HG03108 (cell line): ENCODE results near the gene C16orf78.

Experiments
- ATAC-seq: cut with Tn5 transposase; IDR thresholded peaks from one replicate; pipeline ENCODE4 v1.9.1; 2021; ENCODE audit warnings: moderate library complexity; ENCODE audit not compliant: unreplicated experiment

Gene C16orf78

DNA sequence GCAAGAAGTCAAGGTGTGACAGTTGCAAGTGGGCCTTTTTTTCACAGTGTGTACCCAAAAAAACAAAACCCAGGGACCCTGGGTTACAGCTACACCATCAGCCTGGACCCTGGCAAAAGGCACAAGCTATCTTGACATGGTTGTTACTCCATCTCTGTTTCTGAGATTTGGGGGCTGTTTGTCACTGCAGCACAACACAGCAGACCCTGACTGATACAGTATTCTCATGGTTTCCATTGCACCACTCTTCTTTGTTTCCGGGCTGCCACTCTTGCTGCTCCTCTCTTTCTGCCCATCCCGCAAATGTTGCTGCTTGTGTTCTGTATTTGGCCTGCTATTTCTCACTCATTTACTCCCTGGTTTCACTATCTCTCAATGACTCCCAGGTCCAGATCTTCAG is 55.2 kb downstream of the C16orf78 start:
- ATAC-seq: no peak

DNA sequence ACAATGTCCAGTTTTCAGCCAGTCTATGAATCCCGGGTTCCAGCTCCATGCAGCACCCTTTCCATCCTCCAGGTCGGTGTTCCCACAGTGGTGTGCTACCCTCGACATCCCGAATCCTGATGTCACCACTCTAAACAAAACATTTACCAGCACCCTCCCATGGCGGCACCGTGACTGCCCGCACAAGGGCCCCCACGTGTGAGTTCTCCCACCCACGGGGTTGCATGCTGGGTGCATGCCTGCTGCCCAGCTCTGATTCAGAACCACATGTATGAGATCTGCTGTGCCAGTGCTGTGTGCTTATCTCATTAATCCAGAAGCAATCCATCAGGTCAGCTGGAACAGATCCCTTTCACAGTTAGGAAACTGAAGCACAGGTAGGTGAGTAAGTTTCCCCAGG is 57.4 kb downstream of the C16orf78 start:
- ATAC-seq: no peak

DNA sequence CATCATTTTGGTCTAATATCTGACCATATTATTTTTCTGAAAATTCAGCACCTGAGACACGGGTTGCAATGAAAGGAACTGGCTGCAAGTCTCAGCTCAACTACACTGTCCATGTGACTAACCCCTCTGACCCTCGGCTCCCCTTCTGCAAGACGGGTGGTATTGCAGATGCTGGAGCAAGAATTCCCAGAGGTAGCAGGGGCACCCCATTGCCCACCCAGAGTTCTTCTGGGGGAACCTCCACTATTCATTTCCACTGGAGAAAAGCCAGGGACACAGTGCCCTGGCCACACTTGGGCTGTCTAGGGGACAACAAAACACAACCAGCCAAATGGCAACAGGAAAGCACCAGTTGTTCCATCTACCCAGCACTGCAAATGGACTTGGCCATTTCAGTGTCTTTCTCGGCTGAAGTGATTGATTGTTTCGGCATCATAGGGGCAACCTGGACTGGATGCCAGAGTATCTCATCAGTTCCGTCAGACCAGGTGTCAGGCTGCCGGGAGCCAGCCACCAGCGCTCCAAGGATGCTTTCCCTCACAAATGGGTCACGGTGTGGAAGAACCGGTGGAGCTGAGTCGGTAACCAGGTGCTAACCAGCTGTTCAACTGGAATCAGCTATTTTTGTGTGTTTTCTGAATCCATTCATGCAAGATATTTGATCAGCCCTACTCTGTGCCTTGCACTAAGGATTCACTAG is 58.1 kb downstream of the C16orf78 start:
- no peak for ATAC-seq

DNA sequence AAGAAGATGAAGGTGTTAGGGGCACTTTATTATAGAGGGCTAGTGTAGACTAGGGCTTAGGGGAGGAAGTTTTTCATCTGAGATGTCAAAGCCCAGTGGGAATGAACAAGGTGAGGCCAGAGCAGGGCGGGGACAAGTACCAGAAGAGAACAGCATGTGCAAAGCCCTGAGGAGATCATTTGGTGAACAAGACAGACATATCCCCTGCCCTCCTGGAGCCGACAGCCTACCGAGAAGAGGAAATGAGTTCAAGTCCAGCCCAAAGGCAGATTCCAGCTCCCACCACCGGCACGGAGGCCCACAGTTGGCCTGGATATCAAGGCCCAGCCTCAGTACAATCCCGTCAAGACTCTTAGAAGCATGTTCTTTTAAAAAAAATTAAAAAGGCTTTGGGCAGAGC is 61.1 kb downstream of the C16orf78 start:
- no peak for ATAC-seq

DNA sequence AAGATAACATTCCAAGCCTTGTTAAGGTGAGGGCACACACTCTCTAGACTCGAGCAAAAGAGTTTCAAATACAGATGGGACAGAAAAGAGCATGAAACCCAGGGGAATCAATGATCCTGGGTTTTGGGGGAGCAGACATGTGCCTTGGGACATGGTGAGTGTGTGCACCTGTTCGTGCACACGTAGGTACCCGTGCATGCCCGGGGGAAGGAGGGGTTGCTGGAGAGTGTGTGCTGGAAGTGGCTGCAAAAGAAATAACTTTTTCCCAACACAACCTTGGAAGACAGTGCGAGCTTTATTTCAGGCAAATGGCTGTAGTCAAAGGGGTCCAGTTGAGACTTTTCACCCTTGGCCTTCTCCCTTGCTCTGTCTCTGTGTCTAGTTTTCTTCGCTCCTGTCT is 62.6 kb downstream of the C16orf78 start:
- no peak for ATAC-seq

DNA sequence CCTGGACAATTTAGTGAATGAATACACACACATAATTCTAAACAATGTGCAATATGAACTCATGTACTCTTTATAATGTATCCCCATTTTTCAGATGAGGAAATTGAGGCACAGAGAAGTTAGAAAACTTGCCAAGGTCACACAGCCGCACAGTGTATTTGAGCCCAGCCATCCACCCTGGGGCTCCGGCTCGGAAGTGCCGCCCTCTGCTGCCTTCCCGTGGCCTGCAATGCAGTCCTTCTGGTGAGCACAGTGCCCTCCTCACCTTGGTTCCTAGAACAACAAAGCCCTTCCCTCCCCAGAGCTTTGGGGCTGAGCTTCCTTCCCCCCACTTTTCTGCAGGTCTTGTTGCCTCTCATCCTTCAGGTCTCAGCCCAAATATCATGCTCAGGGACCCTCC is 63.7 kb downstream of the C16orf78 start:
- no peak for ATAC-seq

DNA sequence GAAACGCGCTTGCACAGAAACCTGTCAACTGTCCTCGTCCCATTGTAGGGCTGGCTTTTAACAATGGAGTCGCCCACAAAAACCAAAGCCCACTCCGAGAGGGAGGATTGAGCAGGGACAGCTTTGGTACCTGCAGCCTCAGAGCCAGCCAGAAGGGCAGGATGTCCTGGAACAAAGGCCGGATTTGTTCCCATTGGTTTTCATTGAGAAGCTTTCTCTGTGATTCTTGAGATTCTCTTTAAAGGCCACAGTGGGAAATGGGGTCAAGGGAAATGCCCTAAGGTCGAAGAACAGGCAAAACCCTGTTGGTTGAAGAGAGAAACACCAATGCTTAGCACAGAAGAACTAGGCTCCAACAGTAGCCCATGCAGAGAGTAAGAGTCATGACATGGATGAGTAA is 65.4 kb downstream of the C16orf78 start:
- no peak for ATAC-seq

DNA sequence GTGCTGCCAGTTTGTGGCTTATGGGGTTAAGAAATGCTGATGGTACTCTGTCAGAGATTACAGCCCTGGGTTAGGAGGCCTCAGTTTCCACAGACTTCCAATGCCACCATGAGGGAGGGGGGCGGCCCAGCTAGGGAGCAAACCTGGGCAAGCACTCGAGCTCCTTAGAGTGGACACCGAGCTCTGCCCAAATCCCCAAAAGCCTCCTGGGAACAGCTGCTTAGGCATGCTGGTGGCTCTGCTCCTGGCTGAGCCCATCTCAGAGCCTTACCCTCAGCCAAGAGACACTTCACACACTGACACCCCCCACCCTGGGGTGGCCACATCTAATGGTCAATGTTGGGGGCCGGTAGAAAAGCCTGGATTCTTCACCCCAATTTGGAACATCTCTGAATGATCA is 66.1 kb downstream of the C16orf78 start:
- no peak for ATAC-seq

DNA sequence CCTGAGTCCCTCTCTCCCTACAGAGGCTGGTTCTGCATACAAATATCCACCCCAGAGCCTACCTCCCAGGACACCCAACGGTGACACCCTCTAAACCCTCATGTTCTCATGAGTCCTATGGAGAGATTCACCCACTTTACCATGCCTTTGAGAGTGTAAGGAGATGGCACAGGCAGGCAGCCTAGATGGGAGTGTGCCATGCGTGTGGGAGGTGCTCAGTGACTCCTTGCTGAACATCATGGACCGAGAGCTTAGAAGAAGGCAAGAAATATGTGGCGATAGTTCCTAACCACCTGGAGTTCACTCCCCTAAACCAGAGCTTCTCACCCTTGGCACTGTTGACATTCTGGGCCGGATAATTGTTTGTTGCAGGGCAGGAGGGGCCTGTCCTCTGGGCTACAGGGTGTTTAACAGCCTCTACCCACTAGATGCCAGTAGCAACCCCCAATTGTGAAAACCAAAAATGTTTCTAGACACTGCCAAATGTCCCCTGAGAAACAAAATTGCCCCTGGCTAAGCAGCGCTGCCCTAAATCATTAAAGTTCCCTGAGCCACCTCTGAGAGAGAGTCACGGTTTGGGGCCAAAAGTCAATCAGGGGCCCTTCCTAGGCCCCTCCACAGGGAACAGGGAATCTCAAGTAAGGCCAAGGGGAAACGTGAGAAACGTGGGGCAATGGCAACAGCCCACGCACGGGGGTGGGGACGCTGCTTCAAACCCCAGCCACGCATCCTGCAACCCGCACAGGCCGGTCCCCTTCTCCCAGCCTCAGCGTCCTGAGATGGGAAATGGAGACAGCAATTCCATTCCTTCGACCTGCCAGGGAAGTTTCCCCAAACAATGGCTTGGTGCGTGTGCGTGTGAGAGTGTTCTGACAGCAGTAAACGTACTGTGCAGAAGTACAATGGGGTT is 66.8 kb downstream of the C16orf78 start:
- ATAC-seq: no peak

DNA sequence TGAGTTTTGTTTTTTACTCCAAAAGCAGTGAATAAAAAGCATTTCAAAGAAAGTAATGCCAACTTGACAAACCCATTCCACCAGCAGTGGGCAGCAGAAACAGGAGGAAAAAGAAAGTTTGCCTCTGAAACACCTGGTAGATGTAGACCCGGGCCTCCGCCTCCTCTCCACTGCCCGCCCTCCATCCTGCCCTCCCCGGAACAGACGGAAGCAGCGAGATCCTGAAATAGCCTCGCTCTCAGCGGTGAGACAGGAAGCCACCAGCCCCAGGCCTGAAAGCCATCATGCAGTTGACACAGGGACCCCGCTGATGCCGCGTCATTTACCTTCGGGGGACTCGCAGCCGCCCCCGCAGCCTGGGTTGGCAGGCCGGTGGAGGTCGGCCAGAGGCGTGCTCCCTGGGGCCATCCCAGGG is 67.8 kb downstream of the C16orf78 start:
- peak; percentile 98 for ATAC-seq

DNA sequence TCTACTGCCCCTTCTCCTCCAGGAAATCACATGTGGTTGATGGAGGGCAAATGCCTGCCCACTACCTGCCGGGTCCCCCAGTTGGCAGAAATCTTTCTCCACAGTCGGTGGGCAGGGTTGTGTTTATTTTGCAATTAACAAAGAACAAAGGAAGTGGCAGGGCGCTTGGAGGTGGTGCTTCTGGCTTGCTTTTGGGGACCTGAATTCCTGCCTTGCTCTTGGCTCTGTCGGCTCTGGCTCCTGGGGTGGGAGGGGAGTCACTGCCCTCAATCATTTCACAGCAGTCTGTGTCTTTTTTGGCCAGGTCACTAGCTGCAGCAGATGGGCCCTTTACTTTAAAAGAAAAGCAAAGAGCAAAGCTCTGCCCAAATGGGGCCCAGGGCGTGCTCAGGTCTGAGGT is 69.2 kb downstream of the C16orf78 start:
- ATAC-seq: no peak

DNA sequence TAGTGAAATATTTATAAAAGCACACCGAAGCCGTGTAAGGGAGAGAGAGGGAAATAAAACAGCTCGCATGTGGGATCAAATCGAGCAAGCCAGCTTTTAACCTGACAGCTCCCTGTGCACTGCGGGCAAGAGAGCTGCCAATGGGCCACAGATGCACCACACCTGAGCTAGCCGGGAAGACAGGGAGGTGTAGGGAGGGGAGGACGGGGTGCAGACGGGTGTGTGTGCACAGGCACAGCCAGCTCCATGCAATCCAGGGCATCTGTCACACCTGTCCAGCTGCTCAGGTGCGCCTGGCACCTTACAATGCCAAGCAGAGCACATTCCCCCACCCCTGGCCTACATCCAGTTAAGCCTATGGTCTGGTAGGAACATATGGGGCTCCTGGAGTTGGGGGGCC is 70.0 kb downstream of the C16orf78 start:
- ATAC-seq: no peak

DNA sequence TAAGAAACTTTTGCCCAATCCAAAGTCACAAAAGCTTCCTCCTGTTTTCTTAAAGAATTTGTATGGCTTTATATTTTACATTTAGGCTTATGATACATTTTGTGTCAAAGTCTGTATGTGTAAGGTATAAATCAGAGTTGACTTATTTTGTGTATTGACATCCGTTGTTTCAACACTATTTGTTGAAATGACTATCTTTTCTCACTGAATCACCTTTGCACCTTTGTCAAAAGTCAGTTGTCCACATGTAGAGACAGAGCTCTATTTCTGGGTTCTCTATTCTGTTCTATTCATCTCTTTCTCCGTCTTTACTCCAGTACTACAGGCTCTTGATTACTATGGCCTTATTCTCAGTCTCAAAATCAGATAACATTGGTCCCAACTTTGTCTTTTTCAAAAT is 73.2 kb downstream of the C16orf78 start:
- ATAC-seq: no peak
